Measurements from ENCODE around the gene RWDD4. TPM values are rescaled to one million over a fixed set of nuclear protein-coding genes. Genes with fewer than 3 reads are reported as not detected.

RWDD4 gene
- total and polyA plus RNA-seq, 2 of the 4 experiments (the other 2 are of a cell fraction), result 8.5 to 8.8 TPM

DNA sequence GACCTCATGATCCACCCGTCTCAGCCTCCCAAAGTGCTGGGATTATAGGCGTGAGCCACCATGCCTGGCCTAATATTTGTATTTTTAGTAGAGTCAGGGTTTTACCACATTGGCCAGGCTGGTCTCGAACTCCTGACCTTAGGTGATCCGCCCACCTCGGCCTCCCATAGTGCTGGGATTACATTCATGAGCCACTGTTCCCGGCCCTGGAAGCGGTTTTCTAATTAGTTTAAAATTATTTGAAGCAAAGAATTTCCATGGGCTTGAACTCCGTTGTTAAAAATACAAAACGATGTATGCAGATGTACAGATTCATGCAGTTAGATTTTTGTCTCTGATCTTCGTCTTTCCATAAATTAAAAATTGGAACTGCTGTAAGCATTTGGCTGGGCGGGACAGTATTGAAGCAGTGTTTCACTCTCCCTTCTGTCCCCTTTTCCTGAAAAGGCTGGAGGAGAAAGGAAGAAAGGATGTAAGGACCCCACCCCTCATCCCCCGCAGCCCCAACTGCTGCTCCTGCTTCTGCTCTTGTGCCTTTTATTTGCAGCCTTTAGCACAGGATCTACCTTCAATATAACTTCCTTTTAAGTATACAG, 12.1 kb upstream of the RWDD4 start:
- Histone ChIP-seq H2BK5ac (ENCODE audit: low read depth, low read length, poor library complexity, severe bottlenecking) (no peak overlapping the region), H2BK20ac (ENCODE audit: low read depth, low read length) (no peak overlapping the region), H2BK15ac (ENCODE audit: low read depth, low read length) (no peak overlapping the region), H3K23ac (ENCODE audit: low read depth, low read length) (no peak overlapping the region), H4K20me1 (ENCODE audit: insufficient read depth, low read length) (no peaks in the 10 kb centered on the region), H2AFZ (replicated peaks; ENCODE audit: low read length, poor library complexity) (no peak overlapping the region), H3K56ac (ENCODE audit: extremely low read depth, insufficient read depth, low read length) (no peak overlapping the region), H3K4me3 (ENCODE audit: insufficient read depth, low read depth, low read length) (no peak overlapping the region), H3K4ac (ENCODE audit: low read depth, low read length) (no peak overlapping the region), H4K5ac (ENCODE audit: low read depth, low read length) (no peak overlapping the region), H3K27ac (ENCODE audit: insufficient read depth, low read length) (no peak overlapping the region), H4K8ac (ENCODE audit: low read depth in 2 of 2, low read length in 2 of 2) (no peak overlapping the region), H3K4me1 (ENCODE audit: control insufficient read depth, insufficient read depth, low read length) (no peaks in the 10 kb centered on the region), H3K9me1 (ENCODE audit: insufficient read depth, low read length) (no peaks in the 10 kb centered on the region), H3K9ac (ENCODE audit: low read depth, low read length) (no peak overlapping the region), H4K91ac (ENCODE audit: insufficient read depth, low read depth, low read length) (no peak overlapping the region), H2AK9ac (replicated peaks; ENCODE audit: low read depth, low read length, poor library complexity) (no peak overlapping the region), H3K9me3 (ENCODE audit: control insufficient read depth, insufficient read depth, low read length) (no peaks in the 10 kb centered on the region), H3K4me2 (ENCODE audit: low read depth, low read length) (no peak overlapping the region), H2AK5ac (ENCODE audit: low read depth, low read length) (no peak overlapping the region), H3K27me3 (ENCODE audit: control insufficient read depth, insufficient read depth, low read length) (no peaks in the 10 kb centered on the region), H3K18ac (ENCODE audit: low read depth, low read length) (no peak overlapping the region), H2BK120ac (ENCODE audit: low read depth, low read length) (no peak overlapping the region), H3K79me1 (ENCODE audit: low read depth in 1 of 2, low read length in 2 of 2) (peaks cover 3 to 8% of the 10 kb centered on the region in 2 experiments; a peak in 3 of 4 replicates), H3K36me3 (ENCODE audit: control insufficient read depth, insufficient read depth, low read length) (peaks cover 18% of the 10 kb centered on the region), H3K14ac (replicated peaks; ENCODE audit: low read depth, low read length) (no peak overlapping the region)
- POLR2A ChIA-PET (ENCODE audit: unreplicated experiment), result no interaction called here
- dilution Hi-C loops (cut with HindIII; ENCODE audit: low sequenced_read_pairs, unreplicated experiment), result no loop called here
- intact Hi-C loops (cut with micrococcal nuclease), result no loop called here
- no TSS peak for BruUV-seq (replicated peaks)
- no peak for DNase-seq
- WGBS, 2 experiments (ENCODE audit: extremely low coverage in 2 of 2, insufficient read length in 1 of 2), result no CpG with 5 or more reads among the region's 12 CpGs
- no peak for ATAC-seq (ENCODE audit: low read depth)
- in situ Hi-C loops (cut with MboI; ENCODE audit: low sequenced_read_pairs), result no loop called here
- CTCF ChIA-PET, result no interaction called here
- no peak for TF ChIP-seq BHLHE40 (IDR thresholded peaks at IDR 0.05; ENCODE audit: low read depth, low read length)
- TF ChIP-seq CEBPB (IDR thresholded peaks at IDR 0.05; ENCODE audit: low read depth, low read length), result no peak
- no peak for TF ChIP-seq MAZ (IDR thresholded peaks at IDR 0.05; ENCODE audit: borderline replicate concordance, low read depth, low read length)
- TF ChIP-seq NFE2L2 (IDR thresholded peaks at IDR 0.05; ENCODE audit: low read depth, low read length), result no peak
- no peak for TF ChIP-seq MAFK (IDR thresholded peaks at IDR 0.05; ENCODE audit: low read depth, low read length)
- TF ChIP-seq, protein P1, sequence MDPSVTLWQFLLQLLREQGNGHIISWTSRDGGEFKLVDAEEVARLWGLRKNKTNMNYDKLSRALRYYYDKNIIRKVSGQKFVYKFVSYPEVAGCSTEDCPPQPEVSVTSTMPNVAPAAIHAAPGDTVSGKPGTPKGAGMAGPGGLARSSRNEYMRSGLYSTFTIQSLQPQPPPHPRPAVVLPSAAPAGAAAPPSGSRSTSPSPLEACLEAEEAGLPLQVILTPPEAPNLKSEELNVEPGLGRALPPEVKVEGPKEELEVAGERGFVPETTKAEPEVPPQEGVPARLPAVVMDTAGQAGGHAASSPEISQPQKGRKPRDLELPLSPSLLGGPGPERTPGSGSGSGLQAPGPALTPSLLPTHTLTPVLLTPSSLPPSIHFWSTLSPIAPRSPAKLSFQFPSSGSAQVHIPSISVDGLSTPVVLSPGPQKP (IDR thresholded peaks at IDR 0.05; ENCODE audit: borderline replicate concordance, low read depth, low read length), result no peak
- no peak for TF ChIP-seq RCOR1 (IDR thresholded peaks at IDR 0.05; ENCODE audit: insufficient replicate concordance, low read length)
- TF ChIP-seq MXI1 (IDR thresholded peaks at IDR 0.05; ENCODE audit: borderline replicate concordance, low read depth, low read length), result no peak
- no peak for TF ChIP-seq SMC3 (IDR thresholded peaks at IDR 0.05; ENCODE audit: low read depth, low read length)
- TF ChIP-seq POLR2A (IDR thresholded peaks at IDR 0.05; ENCODE audit: low read depth, low read length), result no peak
- TF ChIP-seq FOS (IDR thresholded peaks at IDR 0.05; ENCODE audit: low read depth, low read length), result no peak
